Thyroid gland (tissue), 4 donors: ENCODE data around the gene TTC12. TPM values are rescaled to one million over a fixed set of nuclear protein-coding genes. Genes with fewer than 3 reads are reported as not detected.
"Not testable (repeated sequence)": the region's sequence is repeated elsewhere in the genome, so short reads cannot be mapped to it uniquely, and the experiment has no call there.

ENCODE experiments used
- DNase-seq, 2 donors: peaks; one replicate each; pipeline ENCODE4 v3.0.0-alpha.2; 2019
- H3K27ac ChIP-seq, 3 donors: fragments of 200-600 bp; sonication (generic); 1 replicate in 2 of 3; 2 replicates in 1 of 3; pipeline ENCODE4 v1.5.1; 2016 to 2019; ENCODE audit warnings: mild to moderate bottlenecking in 1 of 3, moderate library complexity in 1 of 3
- H3K27me3 ChIP-seq: fragments of 200-600 bp; sonication (generic); one replicate; pipeline ENCODE4 v1.5.1; 2019
- H3K36me3 ChIP-seq, 2 donors: fragments of 200-600 bp; sonication (generic); one replicate each; pipeline ENCODE4 v1.5.1; 2016 to 2019
- H3K4me1 ChIP-seq, 2 donors: fragments of 200-600 bp; sonication (generic); one replicate each; pipeline ENCODE4 v1.5.1; 2017 to 2019
- H3K4me3 ChIP-seq, 3 donors: fragments of 200-600 bp; sonication (generic); replicated peaks in 1 of 3; 1 replicate in 2 of 3; 2 replicates in 1 of 3; pipeline ENCODE4 v1.5.1; 2016; ENCODE audit warnings: mild to moderate bottlenecking in 1 of 3
- H3K9me3 ChIP-seq: fragments of 200-600 bp; sonication (generic); one replicate; pipeline ENCODE4 v1.5.1; 2017
- CTCF ChIP-seq, 6 experiments: fragments of 200-600 bp in 3 of 6; fragments of 450-650 bp in 3 of 6; sonication (generic) in 3 of 6; IDR thresholded peaks; one replicate each; pipeline ENCODE4 v1.5.1; 2016 to 2019; ENCODE audit warnings: antibody characterized with exemption in 6 of 6, mild to moderate bottlenecking in 2 of 6, inconsistent platforms in 1 of 6, moderate library complexity in 1 of 6
- POLR2A ChIP-seq, 2 donors: fragments of 450-650 bp; IDR thresholded peaks; one replicate each; pipeline ENCODE4 v1.6.1; 2017; ENCODE audit warnings: antibody characterized with exemption in 2 of 2, mild to moderate bottlenecking in 2 of 2, moderate library complexity in 1 of 2
- WGBS, 2 donors: methylation state at CpG; one replicate each; pipeline ENCODE4 v1.1.5; 2017; 5-methylcytosine and 5-hydroxymethylcytosine counted together
- intact Hi-C: fragments of 100-400 bp; cut with DNase I; formaldehyde crosslinking; loops from one replicate; pipeline ENCODE4 v1.15.1; 2023
- total RNA-seq, 4 donors: library from RNA; depleted of rRNA; stranded (reverse); fragments of >200 nt; gene quantifications; one replicate each; pipeline ENCODE4 v1.2.3, GENCODE V29; 2016

Gene TTC12
- total RNA-seq, 4 donors from 2014 or later: 30.8 to 45.6 (median 36.8) TPM

GRCh38 chr11:113293936-113294335 is 20.4 kb upstream of the TTC12 start:
- Histone ChIP-seq H3K27me3 (no peaks in the 10 kb centered on the region), H3K27ac (no peak overlapping the region), H3K36me3 (no peaks in the 10 kb centered on the region), H3K9me3 (no peaks in the 10 kb centered on the region), H3K4me3 (no peak overlapping the region), H3K4me1 (no peaks in the 10 kb centered on the region)
- TF ChIP-seq POLR2A (IDR thresholded peaks at IDR 0.05): no peak
- TF ChIP-seq CTCF (IDR thresholded peaks at IDR 0.05): no peak
- intact Hi-C loops: no loop called here
- WGBS, 2 donors: 80 to 87% methylated on average over 5 of the region's 5 CpGs
- no peak for DNase-seq

- Histone ChIP-seq H3K9me3 (no peaks in the 10 kb centered on the region), H3K4me1 (no peaks in the 10 kb centered on the region), H3K4me3 (no peak overlapping the region), H3K27me3 (no peaks in the 10 kb centered on the region), H3K36me3 (no peaks in the 10 kb centered on the region), H3K27ac (no peak overlapping the region)
- intact Hi-C loops: no loop called here
- TF ChIP-seq POLR2A (IDR thresholded peaks at IDR 0.05) (no peak), CTCF (IDR thresholded peaks at IDR 0.05) (no peak)
- DNase-seq: no peak
- WGBS, 2 donors: 84 to 88% methylated on average over 7 of the region's 7 CpGs
These were observed 18.4 kb upstream of the TTC12 start for GRCh38 chr11:113295993-113296392.

- no peak for TF ChIP-seq CTCF (IDR thresholded peaks at IDR 0.05)
- Histone ChIP-seq H3K27ac (no peak overlapping the region), H3K4me3 (no peak overlapping the region), H3K27me3 (no peaks in the 10 kb centered on the region), H3K9me3 (no peaks in the 10 kb centered on the region), H3K36me3 (no peaks in the 10 kb centered on the region), H3K4me1 (no peaks in the 10 kb centered on the region)
- intact Hi-C loops: no loop called here
- no peak for DNase-seq
- 78 to 84% methylated on average over 2 of the region's 2 CpGs for WGBS, 2 donors
These were observed 17.8 kb upstream of the TTC12 start for GRCh38 chr11:113296447-113297205.

- H3K4me1 ChIP-seq, H3K27me3 ChIP-seq, H3K36me3 ChIP-seq, H3K27ac ChIP-seq, DNase-seq, H3K4me3 ChIP-seq, intact Hi-C loops, H3K9me3 ChIP-seq: not testable (repeated sequence)
- WGBS, 2 donors: 92 to 94% methylated on average over 3 of the region's 3 CpGs
These were observed 15.9 kb upstream of the TTC12 start for GRCh38 chr11:113298496-113298895.

GRCh38 chr11:113304916-113305315 is 9.5 kb upstream of the TTC12 start:
- no peak for TF ChIP-seq POLR2A (IDR thresholded peaks at IDR 0.05)
- Histone ChIP-seq H3K4me3 (no peak overlapping the region), H3K27me3 (no peaks in the 10 kb centered on the region), H3K36me3 (no peaks in the 10 kb centered on the region), H3K27ac (no peak overlapping the region), H3K4me1 (no peaks in the 10 kb centered on the region), H3K9me3 (no peaks in the 10 kb centered on the region)
- DNase-seq: no peak
- intact Hi-C loops: no loop called here

- peak; percentile 78 to 87 for DNase-seq
- H3K4me1 ChIP-seq: no peaks in the 10 kb centered on the region
- peak; percentile 67 to 96 (median 90) for TF ChIP-seq CTCF (IDR thresholded peaks at IDR 0.05)
- TF ChIP-seq POLR2A (IDR thresholded peaks at IDR 0.05): no peak
- no peaks in the 10 kb centered on the region for H3K9me3 ChIP-seq
- H3K4me3 ChIP-seq: no peak overlapping the region
- intact Hi-C loops: loop anchor here (2.0 kb wide), 1 partner anchor 227 kb away; no protein-coding TSS in a partner anchor
- no peak overlapping the region for H3K27ac ChIP-seq
- H3K27me3 ChIP-seq: no peaks in the 10 kb centered on the region
- no peaks in the 10 kb centered on the region for H3K36me3 ChIP-seq
- 44 to 45% methylated on average over 12 of the region's 12 CpGs for WGBS, 2 donors
These were observed 8.7 kb upstream of the TTC12 start for GRCh38 chr11:113305440-113306336.
